CD4-positive, alpha-beta T cell treated with Interleukin-12 subunit alpha and Interleukin-12 subunit beta, for 1 hour (primary cell): ENCODE results near the gene CHD5.

ENCODE experiments used
- DNase-seq: peaks from one replicate; pipeline ENCODE4 v3.0.0-alpha.2; 2020

The CHD5 gene

GRCh38 chr1:6151291-6151822 is 28.8 kb downstream of the CHD5 start:
- no peak for DNase-seq

- no peak for DNase-seq
Measured at GRCh38 chr1:6150006-6150938, 29.8 kb downstream of the CHD5 start.

DNA sequence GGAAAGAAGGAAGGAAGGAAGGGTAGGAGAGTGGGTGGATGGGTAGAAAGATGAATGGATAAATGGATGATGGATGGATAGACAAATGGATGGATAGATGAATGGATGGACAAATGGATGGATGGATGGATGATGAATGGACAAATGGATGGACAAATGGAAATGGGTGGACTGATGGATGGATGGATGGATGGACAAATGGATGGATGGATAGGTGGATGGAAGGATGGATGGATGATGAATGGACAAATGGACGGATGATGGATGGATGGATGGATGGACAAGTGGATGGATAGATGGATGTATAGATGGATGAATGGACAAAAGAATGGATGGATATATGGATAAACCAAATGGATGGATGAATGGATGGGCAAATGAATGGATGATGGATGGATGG is 30.5 kb downstream of the CHD5 start:
- no peak for DNase-seq

DNA sequence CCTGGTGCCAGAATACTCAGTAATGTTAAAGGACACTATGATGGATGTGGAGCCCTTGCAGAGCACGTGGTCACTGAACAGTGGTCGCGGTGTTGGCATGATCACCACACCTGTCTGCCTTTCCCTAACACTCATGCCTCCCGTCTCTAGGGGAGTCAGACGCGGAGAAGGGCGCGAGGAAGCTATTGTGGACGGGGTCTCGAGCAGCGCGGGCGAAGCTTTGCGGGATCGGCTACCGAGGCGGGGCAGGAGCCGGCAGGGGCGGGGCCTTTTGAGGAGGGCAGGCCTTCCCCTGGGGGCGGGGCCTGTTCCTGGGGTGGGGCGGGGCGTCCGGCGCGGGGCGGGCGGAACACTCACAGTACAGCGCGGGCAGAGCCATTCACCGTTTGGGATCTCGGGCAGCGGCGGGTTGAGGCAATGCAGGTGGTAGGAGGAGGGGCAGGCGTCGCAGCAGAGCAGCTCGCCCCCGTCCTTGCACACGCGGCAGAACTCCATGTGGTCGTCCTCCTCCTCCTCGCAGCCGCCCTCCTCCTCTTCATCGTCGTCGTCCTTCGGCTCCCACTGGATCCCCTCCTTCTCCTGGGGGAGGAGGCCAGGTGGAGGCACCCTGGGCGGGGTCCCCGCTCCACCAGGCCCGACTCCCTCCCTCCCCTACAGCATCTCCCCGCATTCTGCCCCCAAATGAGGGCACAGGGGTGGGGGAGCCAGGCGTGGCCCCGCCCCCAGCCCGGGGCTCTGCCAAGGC is 31.5 kb downstream of the CHD5 start:
- peak; percentile 70 for DNase-seq

- DNase-seq, result no peak
Measured at GRCh38 chr1:6145864-6146410, 34.2 kb downstream of the CHD5 start.

DNA sequence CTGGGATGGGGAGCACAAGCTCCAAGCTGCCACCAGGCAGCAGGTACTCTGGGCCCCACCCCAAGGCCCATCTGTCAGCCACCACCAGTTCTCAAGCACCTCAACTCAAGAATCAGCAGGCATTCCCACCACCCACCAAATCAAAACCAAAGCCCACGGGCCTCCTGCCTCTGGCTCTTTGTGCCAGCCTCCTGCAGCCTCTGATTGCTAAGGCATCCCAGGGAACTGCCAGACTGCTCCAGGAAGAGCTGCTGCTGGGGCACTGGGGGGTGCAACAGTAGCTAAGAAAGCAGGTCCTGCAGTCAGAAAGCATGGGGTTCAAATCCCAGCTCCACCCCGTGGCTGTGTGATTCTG is 34.7 kb downstream of the CHD5 start:
- DNase-seq, result no peak

GRCh38 chr1:6144647-6145395 is 35.3 kb downstream of the CHD5 start:
- DNase-seq, result no peak

- DNase-seq, result no peak
Measured at GRCh38 chr1:6144175-6144574, 35.9 kb downstream of the CHD5 start.

DNA sequence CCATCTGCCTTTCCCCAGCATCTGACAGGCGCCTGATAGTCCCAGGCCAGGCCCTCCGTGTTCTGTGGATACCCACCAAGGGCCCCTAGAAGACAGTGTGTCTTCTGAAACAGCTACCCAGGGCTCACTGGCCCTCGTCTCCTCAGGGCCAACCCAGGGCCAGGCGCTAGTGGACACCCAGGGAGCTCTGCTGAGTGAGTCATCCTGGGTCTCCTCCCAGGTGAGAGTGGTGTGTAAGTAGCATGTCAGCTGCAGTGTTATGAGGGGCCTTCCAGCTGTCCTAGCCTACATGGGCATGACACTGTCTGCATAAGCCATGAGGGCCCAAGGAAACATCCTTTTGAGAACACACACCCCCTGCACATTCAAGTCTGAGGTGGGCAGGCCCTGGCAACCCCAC is 36.7 kb downstream of the CHD5 start:
- no peak for DNase-seq

DNA sequence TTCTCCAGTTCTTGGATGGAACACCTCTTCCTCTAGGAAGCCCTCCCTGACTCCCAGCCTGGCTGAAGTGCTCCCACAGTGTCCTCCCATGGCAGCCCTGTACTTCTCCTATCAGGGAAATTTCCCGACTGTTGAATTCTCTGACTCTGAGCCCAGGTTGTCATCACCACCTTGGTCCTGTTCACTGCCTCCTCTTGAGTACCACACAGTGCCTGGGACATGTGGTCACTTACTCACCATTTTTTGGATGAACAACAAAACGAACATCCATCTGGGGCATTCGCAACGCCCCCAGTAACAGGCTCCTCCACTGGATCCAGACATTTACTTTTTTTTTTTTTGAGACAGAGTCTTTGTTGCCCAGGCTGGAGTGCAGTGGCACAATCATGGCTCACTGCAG is 37.4 kb downstream of the CHD5 start:
- no peak for DNase-seq

- no peak for DNase-seq
Measured at GRCh38 chr1:6142036-6142621, 38.0 kb downstream of the CHD5 start.

DNA sequence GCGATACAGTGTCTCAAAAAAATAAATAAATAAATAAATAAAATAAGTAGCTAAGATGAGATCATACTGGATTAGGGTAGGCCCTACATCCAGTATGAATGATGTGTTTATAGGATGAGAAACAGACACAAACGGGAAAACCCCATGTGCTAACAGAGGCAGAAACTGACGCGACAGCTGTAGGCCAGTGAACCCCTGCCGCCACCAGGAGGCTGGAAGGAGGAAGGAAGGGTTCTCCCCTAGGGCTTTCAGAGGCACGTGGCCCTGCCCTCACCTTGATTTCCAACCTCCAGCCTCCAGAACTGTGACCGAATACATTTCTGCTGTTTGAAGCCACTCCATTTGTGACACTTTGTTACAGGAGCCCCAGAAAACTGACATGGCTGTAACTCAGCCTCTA is 38.5 kb downstream of the CHD5 start:
- no peak for DNase-seq

DNA sequence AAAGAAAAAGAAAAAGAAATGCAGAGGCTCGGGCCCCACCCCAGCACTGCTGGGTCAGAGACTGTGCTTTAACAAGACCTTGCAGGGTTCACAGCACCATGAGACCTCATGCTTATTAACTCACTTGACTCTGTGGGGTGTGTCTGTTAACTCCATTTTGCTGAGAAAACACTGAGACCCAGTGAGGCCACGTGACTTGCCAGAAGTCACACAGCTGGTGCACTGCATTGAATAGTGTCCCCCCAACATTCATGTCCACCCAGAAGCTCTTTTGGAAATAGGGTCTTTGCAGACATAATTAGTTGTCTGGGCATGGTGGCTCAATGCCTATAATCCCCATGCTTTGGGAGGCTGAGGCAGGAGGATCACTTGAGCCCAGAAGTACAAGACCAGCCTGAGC is 39.7 kb downstream of the CHD5 start:
- no peak for DNase-seq

DNA sequence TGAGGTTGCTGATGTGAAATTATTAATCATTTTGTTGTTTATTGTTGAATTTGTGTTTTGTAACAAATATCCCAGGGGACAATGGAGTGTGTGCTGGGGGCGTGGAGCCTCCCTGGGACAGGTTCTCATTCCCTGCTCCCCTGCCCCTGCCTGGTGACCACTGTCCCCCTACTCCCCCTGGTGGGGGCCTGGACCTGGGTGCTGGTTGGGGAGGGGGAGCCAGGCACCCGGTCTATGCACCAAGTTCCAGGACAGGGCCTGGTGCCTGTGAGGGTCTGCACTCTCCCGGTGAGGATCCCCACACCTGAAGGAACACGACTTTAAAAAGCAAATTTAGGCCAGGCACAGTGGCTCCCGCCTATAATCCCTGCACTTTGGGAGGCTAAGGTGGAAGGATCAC is 42.4 kb downstream of the CHD5 start:
- no peak for DNase-seq

GRCh38 chr1:6136516-6137220 is 43.5 kb downstream of the CHD5 start:
- DNase-seq, result no peak

- no peak for DNase-seq
Measured at GRCh38 chr1:6134741-6135510, 45.2 kb downstream of the CHD5 start.

DNA sequence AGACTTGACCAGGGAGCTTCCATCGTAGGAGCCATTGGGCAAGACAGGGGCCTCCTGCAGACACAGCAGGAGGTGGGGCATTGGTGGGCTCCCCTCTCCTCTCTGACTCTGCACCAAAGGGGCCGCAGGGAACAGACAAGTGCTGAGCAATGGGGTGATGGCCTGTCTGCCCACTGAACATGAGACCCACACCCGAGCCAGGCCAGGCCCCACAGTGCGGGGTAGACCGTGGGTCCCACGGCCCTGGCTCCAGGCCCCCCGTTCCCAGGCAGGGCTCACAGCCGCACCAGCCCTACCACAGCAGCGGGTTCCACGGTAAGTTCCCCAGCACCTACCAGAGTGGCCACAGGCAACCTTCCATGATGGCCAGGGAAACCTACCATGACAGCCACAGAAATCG is 45.9 kb downstream of the CHD5 start:
- DNase-seq, result no peak

- DNase-seq, result no peak
Measured at GRCh38 chr1:6133146-6133895, 46.8 kb downstream of the CHD5 start.

- DNase-seq, result no peak
Measured at GRCh38 chr1:6131561-6131960, 48.6 kb downstream of the CHD5 start.

GRCh38 chr1:6130596-6130995 is 49.5 kb downstream of the CHD5 start:
- no peak for DNase-seq
